HCT116 (cell line): ENCODE results near the gene MYADML2. TPM values are rescaled to one million over a fixed set of nuclear protein-coding genes. Genes with fewer than 3 reads are reported as not detected.
A peak's percentile ranks its signal among the peaks of the same experiment; 100 is the strongest.

Source experiments
- ATAC-seq: fragments of 200-7000 bp; cut with Tn5 transposase; 2 replicates; pipeline ENCODE4 v1.9.1; 2020; ENCODE audit warnings: mild to moderate bottlenecking, moderate library complexity
- BruUV-seq: library from RNA; stranded (reverse); fragments of 400-500 nt; replicated peaks from 2 replicates; lab custom pipeline; 2021; lab: Mats Ljungman, UMichigan
- CTCF ChIA-PET: fragments of 300-600 bp; sonication (Branson Sonifier 250); formaldehyde crosslinking; loops from one replicate; lab custom pipeline; 2021; ENCODE audit warnings: antibody characterized with exemption; lab: Charles Lee
- POLR2A ChIA-PET: fragments of 300-600, 350-600 bp; sonication (Branson Sonifier 250); formaldehyde crosslinking; loops from one replicate; lab custom pipeline; 2021; ENCODE audit warnings: antibody characterized with exemption; lab: Charles Lee
- RAD21 ChIA-PET, 2 experiments: fragments of 300-600 bp; sonication (Branson Sonifier 250); formaldehyde crosslinking; loops; one replicate each; lab custom pipeline; 2023; ENCODE audit warnings: low total read pairs in 2 of 2; ENCODE audit not compliant: uncharacterized antibody in 2 of 2, unreplicated experiment in 2 of 2, low non-redundant PET in 1 of 2; lab: Charles Lee
- DNase-seq: peaks from one replicate; pipeline ENCODE4 v3.0.0-alpha.2; 2010; ENCODE audit warnings: low read depth, low spot score
- H2AFZ ChIP-seq: fragments of 200-600 bp; shearing (Covaris generic), sonication (generic); 2 replicates; pipeline ENCODE4 v1.6.1; 2017; ENCODE audit warnings: low read depth, mixed run types, mixed read lengths, antibody characterized with exemption, low read length; ENCODE audit not compliant: poor library complexity, severe bottlenecking
- H3K27ac ChIP-seq: 2 replicates; pipeline ENCODE4 v1.5.1; 2012; ENCODE audit warnings: low read depth, low read length
- H3K27me3 ChIP-seq: fragments of 200-600 bp; sonication (generic); 2 replicates; pipeline ENCODE4 v1.6.1; 2016; ENCODE audit warnings: mixed run types, low read length, mixed read lengths; ENCODE audit not compliant: insufficient read depth
- H3K36me3 ChIP-seq, 2 experiments: fragments of 200-500 bp in 1 of 2; fragments of 200-600 bp in 1 of 2; sonication (Bioruptor generic) in 1 of 2; sonication (generic) in 1 of 2; 2 replicates each; pipeline versions ENCODE4 v1.5.1 to v1.6.1; 2014 to 2016; ENCODE audit warnings: low read length in 2 of 2, inconsistent platforms in 1 of 2, mixed read lengths in 1 of 2, mixed run types in 1 of 2; ENCODE audit not compliant: insufficient read depth in 2 of 2, control insufficient read depth in 1 of 2
- H3K4me1 ChIP-seq, 2 experiments: fragments of 200-600 bp in 1 of 2; sonication (generic) in 1 of 2; 2 replicates each; pipeline versions ENCODE4 v1.5.1 to v1.6.1; 2012 to 2017; ENCODE audit warnings: low read length in 2 of 2, inconsistent platforms in 1 of 2, mild to moderate bottlenecking in 1 of 2, mixed read lengths in 1 of 2, mixed run types in 1 of 2, moderate library complexity in 1 of 2; ENCODE audit not compliant: insufficient read depth in 2 of 2, control insufficient read depth in 1 of 2
- H3K4me2 ChIP-seq: fragments of 200-600 bp; sonication (generic); 2 replicates; pipeline ENCODE4 v1.6.1; 2017; ENCODE audit warnings: mixed run types, low read length, mixed read lengths
- H3K4me3 ChIP-seq, 2 experiments: fragments of 200-600 bp in 1 of 2; sonication (generic) in 1 of 2; replicated peaks in 1 of 2; 2 replicates each; pipeline ENCODE4 v1.5.1; 2011 to 2016; ENCODE audit warnings: low read length in 2 of 2, control low read depth in 1 of 2, low read depth in 1 of 2, mild to moderate bottlenecking in 1 of 2, mixed read lengths in 1 of 2, mixed run types in 1 of 2
- H3K79me2 ChIP-seq: fragments of 200-600 bp; sonication (generic); 2 replicates; pipeline ENCODE4 v1.6.1; 2017; ENCODE audit warnings: mild to moderate bottlenecking, mixed run types, low read length, moderate library complexity, mixed read lengths; ENCODE audit not compliant: insufficient read depth
- H3K9ac ChIP-seq: fragments of 200-600 bp; sonication (generic); 2 replicates; pipeline ENCODE4 v1.6.1; 2016; ENCODE audit warnings: low read length, mixed read lengths
- H3K9me2 ChIP-seq: fragments of 200-600 bp; sonication (generic), shearing (Covaris generic); 2 replicates; pipeline ENCODE4 v1.6.1; 2017; ENCODE audit warnings: mixed run types, mild to moderate bottlenecking, moderate library complexity; ENCODE audit not compliant: insufficient read depth
- H3K9me3 ChIP-seq, 2 experiments: fragments of 200-500 bp in 1 of 2; fragments of 200-600 bp in 1 of 2; sonication (Bioruptor generic) in 1 of 2; sonication (generic) in 1 of 2; 2 replicates each; pipeline ENCODE4 v1.6.1; 2014 to 2017; ENCODE audit warnings: low read length in 2 of 2, mixed read lengths in 2 of 2, inconsistent platforms in 1 of 2, low read depth in 1 of 2, mild to moderate bottlenecking in 1 of 2, mixed run types in 1 of 2, moderate library complexity in 1 of 2; ENCODE audit not compliant: control insufficient read depth in 1 of 2, insufficient read depth in 1 of 2
- H4K20me1 ChIP-seq: fragments of 200-600 bp; sonication (generic), shearing (Covaris generic); 2 replicates; pipeline ENCODE4 v1.6.1; 2017; ENCODE audit warnings: mixed run types, mild to moderate bottlenecking, moderate library complexity; ENCODE audit not compliant: insufficient read depth
- ELF1 ChIP-seq: IDR thresholded peaks from 2 replicates; pipeline ENCODE4 v1.6.1; 2012; ENCODE audit warnings: low read depth, borderline replicate concordance
- FOSL1 ChIP-seq: IDR thresholded peaks from 2 replicates; pipeline ENCODE4 v1.6.1; 2012; ENCODE audit warnings: low read depth
- POLR2A ChIP-seq: IDR thresholded peaks from 2 replicates; pipeline ENCODE4 v1.7.0; 2011; ENCODE audit warnings: borderline replicate concordance; ENCODE audit not compliant: insufficient read depth, insufficient read length; ENCODE audit errors: extremely low read depth
- POLR2AphosphoS5 ChIP-seq: IDR thresholded peaks from 2 replicates; pipeline ENCODE4 v1.6.1; 2011; ENCODE audit warnings: mild to moderate bottlenecking, low read depth, low read length, moderate library complexity
- RAD21 ChIP-seq: IDR thresholded peaks from 2 replicates; pipeline ENCODE4 v1.6.1; 2012; ENCODE audit warnings: low read depth, mild to moderate bottlenecking
- intact Hi-C: fragments of 100-400 bp; cut with micrococcal nuclease; formaldehyde crosslinking; loops from 2 replicates; pipeline ENCODE4 v1.10.0; 2022
- total RNA-seq: library from RNA; stranded (reverse); gene quantifications from one replicate; pipeline ENCODE4 v1.2.1, GENCODE V29; 2021; ENCODE audit not compliant: unreplicated experiment
- TF ChIP-seq, protein P1 (sequence below), 3 experiments: fragments of 200-600 bp in 1 of 3; sonication (generic) in 1 of 3; IDR thresholded peaks in 2 of 3; conservative IDR thresholded peaks in 1 of 3; 2 replicates each; pipeline ENCODE4 v1.5.1; 2012 to 2017; ENCODE audit warnings: low read depth in 2 of 3, low read length in 2 of 3, antibody characterized with exemption in 1 of 3, borderline replicate concordance in 1 of 3, control low read depth in 1 of 3, mild to moderate bottlenecking in 1 of 3, mixed read lengths in 1 of 3, mixed run types in 1 of 3, moderate library complexity in 1 of 3; ENCODE audit not compliant: insufficient read depth in 1 of 3

MYADML2 gene
- total RNA-seq, 1 experiment from 2014 or later: not detected

DNA sequence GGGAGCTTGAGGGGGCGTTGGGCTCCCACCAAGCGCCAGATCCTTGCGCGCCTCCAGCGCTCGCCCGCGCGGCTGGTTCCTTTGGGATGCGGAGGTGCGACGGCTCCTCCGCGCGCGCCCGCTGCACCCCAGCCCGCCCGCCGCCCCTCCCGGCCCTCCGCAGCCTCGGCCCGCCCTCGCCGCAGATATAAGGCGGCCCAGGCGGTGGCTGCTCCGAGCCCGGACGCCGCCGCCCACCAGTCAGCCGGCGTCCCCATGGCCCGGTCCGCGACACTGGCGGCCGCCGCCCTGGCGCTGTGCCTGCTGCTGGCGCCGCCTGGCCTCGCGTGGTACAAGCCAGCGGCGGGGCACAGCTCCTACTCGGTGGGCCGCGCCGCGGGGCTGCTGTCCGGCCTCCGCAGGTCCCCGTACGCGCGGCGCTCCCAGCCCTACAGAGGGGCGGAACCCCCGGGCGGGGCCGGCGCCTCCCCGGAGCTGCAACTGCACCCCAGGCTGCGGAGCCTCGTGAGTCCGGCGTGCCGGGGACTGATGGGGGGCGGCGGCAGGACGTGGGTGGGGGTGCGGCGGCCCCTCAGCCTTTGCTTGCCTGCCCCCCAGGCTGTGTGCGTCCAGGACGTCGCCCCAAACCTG, 44.9 kb downstream of the MYADML2 start, which contains the start of gene NPB:
TSS of gene NPB (plus strand) at position 216 of the 630 bp plus-strand sequence. CDS start at position 256, 40 bp downstream.
- POLR2A ChIA-PET: no interaction called here
- no peak for DNase-seq
- Histone ChIP-seq H4K20me1 (no peaks in the 10 kb centered on the region), H3K9me2 (no peaks in the 10 kb centered on the region), H3K27me3 (no peaks in the 10 kb centered on the region), H3K9me3 (no peaks in the 10 kb centered on the region), H3K9ac (peak within 1 kb of the TSS; percentile 16; the same call in 1 of the 2 replicates), H3K4me2 (peak within 1 kb of the TSS; percentile 50), H2AFZ (no peak within 1 kb of the TSS), H3K79me2 (no peaks in the 10 kb centered on the region; the same call in 1 of the 2 replicates), H3K4me1 (peaks cover 24 to 44% of the 10 kb centered on the region in 2 experiments), H3K27ac (peak within 1 kb of the TSS; percentile 10; the same call in 1 of the 2 replicates), H3K4me3 (peak within 1 kb of the TSS in 1 of 2 experiments; percentile 21; a peak in 1 of 4 replicates), H3K36me3 (peaks cover 0 to 18% of the 10 kb centered on the region in 2 experiments; a peak in 1 of 4 replicates)
- peak; percentile 25 for ATAC-seq
- CTCF ChIA-PET: no interaction called here
- TF ChIP-seq POLR2A (no peak), FOSL1 (no peak), RAD21 (no peak), POLR2AphosphoS5 (peak; percentile 26; the same call in 1 of the 2 replicates), ELF1 (no peak)
- TF ChIP-seq, protein P1, sequence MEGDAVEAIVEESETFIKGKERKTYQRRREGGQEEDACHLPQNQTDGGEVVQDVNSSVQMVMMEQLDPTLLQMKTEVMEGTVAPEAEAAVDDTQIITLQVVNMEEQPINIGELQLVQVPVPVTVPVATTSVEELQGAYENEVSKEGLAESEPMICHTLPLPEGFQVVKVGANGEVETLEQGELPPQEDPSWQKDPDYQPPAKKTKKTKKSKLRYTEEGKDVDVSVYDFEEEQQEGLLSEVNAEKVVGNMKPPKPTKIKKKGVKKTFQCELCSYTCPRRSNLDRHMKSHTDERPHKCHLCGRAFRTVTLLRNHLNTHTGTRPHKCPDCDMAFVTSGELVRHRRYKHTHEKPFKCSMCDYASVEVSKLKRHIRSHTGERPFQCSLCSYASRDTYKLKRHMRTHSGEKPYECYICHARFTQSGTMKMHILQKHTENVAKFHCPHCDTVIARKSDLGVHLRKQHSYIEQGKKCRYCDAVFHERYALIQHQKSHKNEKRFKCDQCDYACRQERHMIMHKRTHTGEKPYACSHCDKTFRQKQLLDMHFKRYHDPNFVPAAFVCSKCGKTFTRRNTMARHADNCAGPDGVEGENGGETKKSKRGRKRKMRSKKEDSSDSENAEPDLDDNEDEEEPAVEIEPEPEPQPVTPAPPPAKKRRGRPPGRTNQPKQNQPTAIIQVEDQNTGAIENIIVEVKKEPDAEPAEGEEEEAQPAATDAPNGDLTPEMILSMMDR (IDR thresholded peaks at IDR 0.05 in 2 of 3, conservative IDR thresholded peaks at IDR 0.05 in 1 of 3; ENCODE audit: borderline replicate concordance in 1 of 3, insufficient read depth in 1 of 3, low read depth in 2 of 3, low read length in 2 of 3): no peak
- RAD21 ChIA-PET: no interaction called here
- intact Hi-C loops: no loop called here
- no TSS peak for BruUV-seq
